ENCODE data around the gene FOXN1.

- TF ChIP-seq ZNF423 (CRISPR knock-in tag; IDR thresholded peaks at IDR 0.05) (no peak), CTCF (IDR thresholded peaks at IDR 0.05) (no peak), MAX (CRISPR knock-in tag; IDR thresholded peaks at IDR 0.05) (no peak), E2F1 (CRISPR knock-in tag; IDR thresholded peaks at IDR 0.05) (no peak), ZNF317 (CRISPR knock-in tag; IDR thresholded peaks at IDR 0.05; ENCODE audit: borderline replicate concordance, low read depth) (no peak)
These were observed 74.8 kb downstream of the FOXN1 start for GRCh38 chr17:28580959-28581358.

All from WTC11 (cell line).